ENCODE measurements around the gene PHF3.

The PHF3 gene

GRCh38 chr6:63640062-63640461, 4.5 kb downstream of the PHF3 start:
- H3K4me3 ChIP-seq (ENCODE audit: low read depth, low read length), result no peak overlapping the region

- no peak overlapping the region for H3K4me3 ChIP-seq (ENCODE audit: low read depth, low read length)
These were observed 8.3 kb downstream of the PHF3 start for GRCh38 chr6:63643862-63644261.

- H3K4me3 ChIP-seq (ENCODE audit: low read depth, low read length), result no peak overlapping the region
These were observed 9.2 kb downstream of the PHF3 start for GRCh38 chr6:63644668-63645326.

GRCh38 chr6:63649269-63649668, 13.7 kb downstream of the PHF3 start:
- no peak overlapping the region for H3K4me3 ChIP-seq (ENCODE audit: low read depth, low read length)

DNA sequence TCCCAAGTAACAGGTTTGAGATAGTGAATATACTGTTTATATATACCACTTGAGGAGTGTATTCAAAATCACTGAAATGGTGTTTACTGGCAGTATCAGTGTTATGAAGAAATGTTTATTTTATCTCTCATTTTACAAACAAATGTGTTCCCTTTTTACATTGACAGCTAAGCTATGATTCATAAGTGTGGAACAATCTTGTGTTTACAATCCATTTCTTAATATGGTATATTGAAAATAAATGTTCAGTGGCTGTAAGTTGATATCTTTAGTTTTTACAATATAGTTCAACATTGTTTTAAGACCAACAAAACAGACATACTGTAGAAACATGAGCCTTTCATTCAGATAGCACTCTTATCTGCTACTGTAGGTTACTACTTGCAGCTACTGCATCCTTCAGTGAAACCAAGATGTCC, 14.3 kb downstream of the PHF3 start:
- no peak overlapping the region for H3K4me3 ChIP-seq (ENCODE audit: low read depth, low read length)

- H3K4me3 ChIP-seq (ENCODE audit: low read depth, low read length), result no peak overlapping the region
These were observed 17.4 kb downstream of the PHF3 start for GRCh38 chr6:63652980-63653379.

DNA sequence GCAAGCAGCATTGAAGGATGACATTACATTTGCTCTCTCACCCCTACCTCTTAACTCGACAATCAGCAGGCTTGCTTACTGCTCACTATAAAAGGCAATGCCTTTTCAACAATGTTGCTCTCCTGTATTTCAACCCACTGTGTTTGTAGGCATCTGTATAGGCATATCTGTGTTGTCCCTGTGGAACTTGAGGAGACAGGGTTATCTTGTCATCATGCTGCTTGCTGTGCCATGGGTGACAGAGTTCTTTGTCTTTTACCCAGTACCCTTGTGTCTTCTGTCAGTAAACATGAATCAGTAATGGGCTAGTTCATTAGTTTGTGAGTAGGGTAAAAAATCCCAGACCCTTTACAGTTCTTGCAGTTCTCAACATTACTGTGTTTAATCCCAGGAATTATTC, 25.2 kb downstream of the PHF3 start:
- H3K4me3 ChIP-seq (ENCODE audit: low read depth, low read length), result no peak overlapping the region

DNA sequence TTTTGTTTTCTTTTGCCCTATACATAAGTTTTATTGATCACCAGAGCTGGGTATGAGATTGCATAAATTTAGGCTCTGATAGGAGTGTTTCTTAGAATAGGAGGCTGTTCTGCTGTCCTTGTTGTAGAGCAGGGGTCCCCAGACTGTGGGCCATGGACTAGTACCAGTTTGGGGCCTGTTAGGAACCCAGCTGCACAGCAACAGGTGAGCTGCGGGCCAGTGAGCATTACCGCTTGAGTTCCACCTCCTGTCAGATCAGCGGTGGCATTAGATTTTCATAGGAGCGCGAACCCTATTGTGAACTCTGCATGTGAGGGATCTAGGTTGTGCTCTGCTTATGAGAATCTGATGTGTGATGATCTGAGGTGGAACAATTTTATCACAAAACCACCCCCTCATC, 26.2 kb downstream of the PHF3 start:
- no peak overlapping the region for H3K4me3 ChIP-seq (ENCODE audit: low read depth, low read length)

DNA sequence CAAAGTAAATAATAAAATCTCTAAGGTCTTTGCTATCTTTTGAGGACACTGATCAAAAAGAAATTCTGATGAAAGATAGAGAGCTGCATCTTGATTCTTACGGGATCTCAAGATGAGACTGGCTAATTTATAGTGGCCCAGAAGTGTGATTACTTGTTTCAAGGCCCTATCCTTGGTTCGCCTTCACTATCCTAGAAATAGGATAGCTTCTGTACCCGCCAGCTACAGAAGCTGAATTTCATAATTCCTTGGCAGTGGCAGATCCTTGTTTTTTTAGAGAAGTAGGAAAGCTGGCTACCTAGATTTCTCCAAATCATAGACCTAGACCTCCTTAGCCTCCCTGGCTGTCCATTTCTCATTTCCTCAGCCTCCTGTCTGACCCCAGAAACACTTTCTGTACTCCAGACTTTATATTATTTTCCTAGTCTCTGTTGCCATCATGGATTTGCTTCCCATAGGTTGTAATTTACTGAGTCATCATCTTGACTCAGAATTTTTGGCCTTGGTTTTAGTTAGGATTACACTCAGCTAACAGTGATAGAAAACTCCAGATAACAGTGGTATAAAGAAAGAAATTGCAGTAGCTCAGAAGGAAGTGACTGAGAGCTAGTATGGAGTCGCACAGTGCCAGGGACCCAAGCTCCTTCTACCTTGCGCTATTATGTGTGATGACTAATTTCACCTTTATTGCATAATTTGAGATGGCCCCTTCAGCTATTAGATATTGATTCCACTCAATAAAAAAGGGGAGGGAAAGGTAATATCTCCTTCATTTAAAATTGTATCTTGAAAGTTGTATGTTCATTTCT, 27.7 kb downstream of the PHF3 start:
- no peak overlapping the region for H3K4me3 ChIP-seq (ENCODE audit: low read depth, low read length)

- no peak overlapping the region for H3K4me3 ChIP-seq (ENCODE audit: low read depth, low read length)
These were observed 28.3 kb downstream of the PHF3 start for GRCh38 chr6:63663956-63664281.

- H3K4me3 ChIP-seq (ENCODE audit: low read depth, low read length), result no peak overlapping the region
These were observed 35.6 kb downstream of the PHF3 start for GRCh38 chr6:63671098-63671754.

DNA sequence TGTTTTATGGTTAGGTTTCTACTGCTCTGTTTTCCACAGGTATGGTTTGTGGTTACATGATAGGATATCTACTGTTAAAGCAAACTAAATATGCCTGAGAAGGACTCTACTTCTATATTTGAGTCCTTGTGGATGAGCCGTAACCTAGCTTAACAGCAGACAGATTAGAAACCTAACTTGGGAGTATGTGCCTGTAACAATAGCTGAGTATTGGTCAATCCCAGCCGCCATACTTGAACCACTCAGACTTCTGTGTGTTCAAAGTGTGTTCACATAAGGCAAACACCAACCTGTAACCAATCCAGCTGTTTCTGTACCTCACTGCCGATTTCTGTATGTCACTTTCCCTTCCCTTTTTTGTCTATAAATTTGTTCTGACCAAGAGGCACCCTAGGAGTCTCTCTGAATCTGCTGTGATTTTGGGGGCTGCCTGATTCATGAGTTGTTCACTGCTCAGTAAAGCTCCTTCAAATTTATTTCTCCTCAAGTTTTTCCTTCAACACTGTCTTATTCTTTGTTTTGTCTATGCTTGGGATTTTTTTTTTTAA, 37.1 kb downstream of the PHF3 start:
- no peak overlapping the region for H3K4me3 ChIP-seq (ENCODE audit: low read depth, low read length)

DNA sequence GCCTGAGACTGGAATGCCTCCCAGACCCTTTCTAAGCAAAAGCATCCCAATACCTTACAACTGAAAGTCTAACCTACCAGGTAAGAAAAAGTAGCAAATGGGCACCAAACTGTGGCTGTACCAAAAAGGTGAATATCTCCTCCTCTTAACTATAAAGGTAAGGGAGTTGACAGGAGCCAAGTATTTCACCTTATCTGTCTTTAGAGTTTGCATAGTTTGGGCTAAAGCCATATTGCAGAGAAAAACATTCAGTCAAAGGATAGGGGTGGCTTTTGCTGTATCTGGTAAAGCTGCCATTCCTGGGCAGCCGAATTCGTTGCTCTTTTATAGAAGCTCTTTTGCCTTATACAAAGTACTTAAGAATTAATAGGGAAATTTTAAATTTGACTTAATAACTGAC, 38.1 kb downstream of the PHF3 start:
- no peak overlapping the region for H3K4me3 ChIP-seq (ENCODE audit: low read depth, low read length)

- no peak overlapping the region for H3K4me3 ChIP-seq (ENCODE audit: low read depth, low read length)
These were observed 39.0 kb downstream of the PHF3 start for GRCh38 chr6:63674635-63675034.

DNA sequence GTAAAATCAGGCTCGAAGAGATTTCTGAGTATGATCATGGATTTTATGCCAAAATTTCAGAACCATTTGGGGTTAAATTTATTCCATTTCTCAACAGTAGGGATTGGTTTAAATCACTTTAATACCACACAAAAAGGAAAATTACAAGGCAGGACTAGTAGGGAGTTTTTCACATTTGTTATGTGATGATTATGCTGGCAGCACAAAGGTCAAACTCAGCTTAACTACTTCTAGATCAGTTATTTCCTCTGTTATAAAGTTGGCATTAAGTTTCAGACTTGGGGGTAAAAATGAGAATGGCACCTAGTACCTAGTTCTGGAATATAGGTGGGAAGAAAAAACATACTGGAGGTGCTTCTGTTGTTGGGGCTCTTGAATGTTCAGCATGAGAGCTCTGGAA, 39.5 kb downstream of the PHF3 start:
- no peak overlapping the region for H3K4me3 ChIP-seq (ENCODE audit: low read depth, low read length)

GRCh38 chr6:63676412-63677114, 41.0 kb downstream of the PHF3 start:
- no peak overlapping the region for H3K4me3 ChIP-seq (ENCODE audit: low read depth, low read length)

- H3K4me3 ChIP-seq (ENCODE audit: low read depth, low read length), result no peak overlapping the region
These were observed 41.7 kb downstream of the PHF3 start for GRCh38 chr6:63677282-63677681.

DNA sequence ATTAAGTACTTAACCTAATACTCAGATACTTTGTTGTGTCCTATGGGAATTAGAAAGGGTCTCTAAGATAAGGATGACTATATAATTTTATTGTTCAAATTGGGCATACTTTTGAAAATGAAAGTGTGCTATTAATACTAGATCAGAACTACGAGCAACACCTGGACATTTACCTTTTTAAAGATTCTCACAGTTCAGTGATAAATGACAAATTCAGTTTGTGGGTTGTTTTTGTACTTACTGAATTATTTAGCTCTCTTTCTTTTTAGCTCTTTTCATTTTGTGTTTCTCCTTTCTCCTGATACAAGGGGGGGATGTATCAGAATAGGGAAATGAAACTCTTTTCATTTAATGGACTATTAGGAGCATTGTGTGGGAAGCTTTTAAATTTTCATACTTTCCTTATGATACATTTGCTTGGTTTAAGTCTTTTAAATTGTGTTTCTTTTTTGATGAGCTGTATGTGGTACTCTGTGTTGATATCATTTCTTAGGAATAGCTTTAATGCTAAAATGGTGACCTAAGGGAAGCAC, 47.5 kb downstream of the PHF3 start:
- H3K4me3 ChIP-seq (ENCODE audit: low read depth, low read length), result no peak overlapping the region

DNA sequence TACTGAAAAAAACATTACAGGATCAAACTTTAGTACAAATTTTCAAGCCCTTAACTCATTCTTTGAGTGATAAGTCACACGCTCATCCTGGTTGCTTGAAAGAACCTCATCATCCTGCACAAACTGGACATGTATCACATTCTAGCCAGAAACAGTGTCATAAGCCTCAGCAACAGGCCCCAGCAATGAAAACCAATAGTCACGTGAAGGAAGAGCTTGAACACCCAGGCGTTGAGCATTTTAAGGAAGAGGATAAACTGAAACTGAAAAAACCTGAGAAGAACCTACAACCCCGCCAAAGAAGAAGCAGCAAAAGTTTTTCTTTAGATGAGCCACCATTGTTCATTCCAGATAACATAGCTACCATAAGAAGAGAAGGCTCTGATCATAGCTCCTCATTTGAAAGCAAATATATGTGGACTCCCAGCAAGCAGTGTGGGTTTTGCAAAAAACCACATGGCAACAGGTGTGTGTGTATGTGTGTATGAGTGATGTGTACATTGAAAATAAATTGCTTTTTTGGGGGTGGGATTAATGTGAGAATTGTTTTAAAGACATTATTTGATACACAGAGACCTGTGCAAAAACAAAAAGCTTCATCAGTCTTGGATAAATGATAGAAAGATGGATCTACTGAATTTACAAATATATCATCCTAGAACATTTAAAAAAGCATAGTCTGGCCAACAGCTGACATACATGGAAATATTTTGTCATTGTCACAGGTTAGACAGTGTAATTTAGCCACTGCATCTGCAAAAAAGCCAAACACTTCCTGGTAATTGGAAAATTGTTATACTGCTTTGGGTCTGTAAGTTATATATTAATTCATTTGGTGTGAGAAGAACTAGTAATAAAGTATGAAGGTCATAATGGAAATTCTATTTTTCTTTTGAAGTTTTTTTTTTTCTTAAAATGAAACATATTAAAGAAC, 50.1 kb downstream of the PHF3 start:
- H3K4me3 ChIP-seq (ENCODE audit: low read depth, low read length), result no peak overlapping the region

DNA sequence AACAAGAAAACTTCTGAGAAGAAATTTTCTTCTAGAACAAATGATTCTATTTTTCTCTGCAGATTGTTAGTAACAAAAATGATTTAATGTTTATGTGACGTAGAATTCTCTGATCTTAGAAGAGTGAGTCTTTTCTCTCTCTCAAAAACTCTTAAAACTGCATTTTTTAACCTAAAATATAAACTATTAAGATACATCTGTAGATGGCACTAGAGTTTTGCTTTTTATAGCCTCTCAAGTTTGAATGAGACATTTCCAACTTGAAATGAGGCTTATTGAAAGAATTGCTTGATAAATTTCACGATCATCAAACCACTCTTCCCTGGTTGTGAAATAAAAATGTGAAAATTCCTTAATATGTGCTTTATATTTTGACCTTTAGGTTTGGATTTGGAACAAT, 53.8 kb downstream of the PHF3 start:
- H3K4me3 ChIP-seq (ENCODE audit: low read depth, low read length), result no peak overlapping the region

Data from iPS-11a (cell line).